OCI-LY3 (cell line): Measurements from ENCODE around the gene ITFG1.

Experiments used
- CTCF ChIP-seq: fragments of 200-600, 300-600 bp; sonication (generic); IDR thresholded peaks from 2 replicates; pipeline ENCODE4 v1.5.1; 2014; ENCODE audit warnings: antibody characterized with exemption, low read length, low read depth
- EZH2phosphoT487 ChIP-seq: fragments of 200-600 bp; shearing (Covaris generic); IDR thresholded peaks from 2 replicates; pipeline ENCODE4 v1.6.1; 2018; ENCODE audit warnings: antibody characterized with exemption, mixed run types, low read depth

- TF ChIP-seq CTCF (no peak), EZH2phosphoT487 (no peak)
These were observed 26.0 kb upstream of the ITFG1 start for GRCh38 chr16:47486856-47487255.
